HG02798 (cell line): ENCODE data around the gene ARMH3.

ENCODE experiments used
- ATAC-seq: cut with Tn5 transposase; IDR thresholded peaks from one replicate; pipeline ENCODE4 v1.9.1; 2021; ENCODE audit warnings: mild to moderate bottlenecking; ENCODE audit not compliant: unreplicated experiment, poor library complexity

Gene ARMH3, protein sequence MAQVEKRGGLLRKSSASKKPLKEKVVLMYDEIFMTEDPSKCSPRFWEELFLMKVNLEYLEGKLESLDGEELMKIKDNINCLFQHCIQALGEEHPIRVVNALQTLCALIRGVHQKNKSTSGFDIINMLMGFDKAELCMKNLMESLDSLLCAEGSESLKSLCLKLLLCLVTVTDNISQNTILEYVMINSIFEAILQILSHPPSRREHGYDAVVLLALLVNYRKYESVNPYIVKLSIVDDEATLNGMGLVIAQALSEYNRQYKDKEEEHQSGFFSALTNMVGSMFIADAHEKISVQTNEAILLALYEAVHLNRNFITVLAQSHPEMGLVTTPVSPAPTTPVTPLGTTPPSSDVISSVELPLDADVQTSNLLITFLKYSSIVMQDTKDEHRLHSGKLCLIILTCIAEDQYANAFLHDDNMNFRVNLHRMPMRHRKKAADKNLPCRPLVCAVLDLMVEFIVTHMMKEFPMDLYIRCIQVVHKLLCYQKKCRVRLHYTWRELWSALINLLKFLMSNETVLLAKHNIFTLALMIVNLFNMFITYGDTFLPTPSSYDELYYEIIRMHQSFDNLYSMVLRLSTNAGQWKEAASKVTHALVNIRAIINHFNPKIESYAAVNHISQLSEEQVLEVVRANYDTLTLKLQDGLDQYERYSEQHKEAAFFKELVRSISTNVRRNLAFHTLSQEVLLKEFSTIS

GRCh38 chr10:102055647-102056419 lies at the start of gene ARMH3:
Gene ARMH3, minus strand, starts transcription at chr10:102056173. Its CDS starts 16,059 bp downstream, at chr10:102040114.
- peak; percentile 95 for ATAC-seq

DNA sequence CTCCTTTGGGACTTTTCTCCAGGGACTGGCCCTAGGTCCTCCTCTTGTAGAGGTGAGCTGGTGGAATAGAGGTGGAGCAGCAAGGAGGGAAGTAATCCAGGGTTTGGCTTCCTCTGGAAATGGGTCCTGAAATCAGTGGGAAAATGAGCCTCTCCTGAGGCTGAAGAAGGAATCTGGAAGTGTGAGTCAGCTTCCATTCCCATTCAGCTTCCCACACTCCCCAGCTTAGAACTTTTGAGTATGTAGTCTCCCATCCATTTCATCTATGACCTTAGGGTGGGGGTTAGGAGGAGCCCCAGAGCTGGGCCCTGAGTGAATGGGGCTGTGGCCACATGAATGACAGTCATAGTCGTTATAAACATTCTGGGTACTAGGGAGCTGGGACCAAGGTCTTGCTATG lies 46.4 kb upstream of the ARMH3 start:
- no peak for ATAC-seq

- no peak for ATAC-seq
These were observed 45.2 kb upstream of the ARMH3 start for GRCh38 chr10:102101152-102101551.

DNA sequence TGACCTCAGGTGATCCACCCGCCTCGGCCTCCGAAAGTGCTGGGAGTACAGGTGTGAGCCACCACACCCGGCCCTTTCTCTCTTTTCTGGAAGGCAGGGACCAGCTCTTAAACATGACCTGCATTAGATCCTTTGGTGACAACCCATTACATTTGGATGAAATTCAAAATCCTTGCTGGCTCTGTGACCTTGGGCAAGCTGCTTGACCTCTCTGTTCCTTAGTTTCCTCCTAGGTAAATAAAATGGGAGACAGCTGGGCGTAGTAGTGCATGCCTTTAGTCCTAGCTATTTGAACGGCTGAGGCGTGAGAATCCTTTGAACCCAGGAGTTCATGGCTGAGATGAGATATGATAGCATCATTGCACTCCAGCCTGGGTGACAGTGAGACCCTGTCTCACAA lies 40.5 kb upstream of the ARMH3 start:
- ATAC-seq, result no peak

DNA sequence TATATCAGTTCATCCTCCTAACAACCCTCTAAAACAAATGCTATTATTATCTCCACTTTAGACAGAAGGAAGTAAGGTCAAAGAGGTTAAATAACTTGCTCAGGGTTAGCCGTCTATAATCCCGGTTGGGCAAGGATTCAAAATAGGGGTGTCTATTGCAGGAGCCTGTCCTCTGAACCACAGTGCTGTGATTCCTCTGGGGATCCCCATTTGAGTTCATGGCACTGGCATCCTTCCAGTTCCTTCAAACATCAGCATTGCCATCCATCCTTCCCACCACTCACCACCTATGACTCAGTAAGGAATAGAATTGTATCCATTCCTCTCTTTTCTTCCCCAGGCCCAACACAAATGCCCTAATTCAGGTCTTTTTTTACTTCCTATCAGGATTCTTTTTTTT lies 34.8 kb upstream of the ARMH3 start:
- no peak for ATAC-seq

- ATAC-seq, result no peak
These were observed 30.2 kb upstream of the ARMH3 start for GRCh38 chr10:102086196-102086595.

DNA sequence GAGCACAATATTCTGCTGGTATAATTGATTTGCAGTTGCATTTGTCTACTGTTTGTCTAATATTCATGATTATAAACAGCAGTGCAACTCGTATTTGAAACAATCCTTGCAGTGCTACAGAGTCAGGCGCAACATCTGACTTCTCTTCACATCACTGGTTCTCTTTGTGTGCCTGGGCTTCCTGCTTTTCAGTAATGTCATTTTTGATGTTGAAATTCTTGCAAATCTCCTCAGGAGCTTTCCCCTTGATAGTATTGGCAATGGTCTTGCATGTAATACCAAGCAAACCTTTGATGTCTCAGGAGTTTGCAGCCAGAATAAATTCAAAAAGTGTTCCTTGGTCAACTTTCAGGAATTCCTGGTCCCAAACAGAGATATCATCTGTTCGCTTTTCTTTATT lies 29.4 kb upstream of the ARMH3 start:
- no peak for ATAC-seq

- ATAC-seq, result no peak
These were observed 27.6 kb upstream of the ARMH3 start for GRCh38 chr10:102083541-102083940.

DNA sequence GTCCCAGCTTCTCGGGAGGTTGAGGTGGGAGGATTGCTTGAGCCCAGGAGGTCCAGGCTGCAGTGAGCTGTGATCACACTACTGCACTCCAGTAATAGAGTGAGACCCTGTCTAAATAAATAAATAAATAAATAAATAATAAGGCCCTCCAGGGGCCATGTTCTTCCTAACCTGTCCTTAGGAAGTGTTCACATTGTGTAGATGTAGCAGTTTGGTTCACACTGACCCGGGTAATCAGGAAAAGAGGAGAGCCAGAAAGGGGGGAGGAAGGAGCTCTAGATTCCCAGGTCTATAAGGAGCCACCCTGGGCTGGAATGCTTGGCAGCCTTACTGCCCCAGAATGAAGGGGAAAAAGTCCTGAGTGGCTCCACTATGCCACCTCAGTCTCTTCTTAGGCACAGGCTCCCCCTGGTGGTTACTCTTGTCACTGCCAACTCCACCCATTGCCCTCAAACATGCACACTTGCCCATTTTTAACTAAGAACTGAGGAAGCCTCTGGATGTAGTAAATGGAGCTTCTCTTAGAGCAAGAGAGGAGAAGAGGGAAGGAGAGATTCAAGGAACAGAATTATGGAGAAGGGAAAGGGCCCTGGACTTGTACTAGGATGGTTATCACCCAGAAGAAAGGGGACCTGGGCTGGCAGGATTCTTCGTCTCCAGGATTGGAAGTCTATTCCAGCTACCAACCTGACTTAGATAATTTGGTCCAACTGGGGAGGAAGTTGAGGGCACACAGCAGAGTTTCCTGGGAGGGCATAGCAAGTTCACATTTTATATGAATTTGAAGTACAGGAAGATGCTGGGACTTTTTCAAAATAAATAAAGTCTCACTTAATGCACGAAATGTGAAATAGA lies 16.9 kb upstream of the ARMH3 start:
- peak; percentile 70 for ATAC-seq

- ATAC-seq, result no peak
These were observed 13.1 kb upstream of the ARMH3 start for GRCh38 chr10:102069071-102069470.

DNA sequence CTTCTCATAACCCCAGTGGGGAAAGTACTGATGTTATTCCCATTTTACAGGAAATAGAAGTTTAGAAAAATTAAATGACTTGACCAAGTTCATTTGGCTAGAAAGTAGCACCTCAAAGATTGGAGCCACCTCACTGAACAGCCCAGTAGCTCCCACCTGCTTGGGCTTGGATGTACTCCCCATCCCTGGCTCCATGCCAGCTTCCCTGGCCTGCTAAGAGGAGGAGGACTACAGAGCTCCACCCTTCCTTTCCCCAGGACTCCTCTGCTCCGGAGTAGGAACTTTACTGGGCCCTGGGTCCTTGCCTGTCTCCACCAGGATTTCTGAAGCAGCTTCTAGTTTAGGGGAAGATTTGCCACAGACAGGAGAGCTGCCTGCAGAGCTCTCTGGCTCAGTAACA lies 12.2 kb upstream of the ARMH3 start:
- ATAC-seq, result no peak

- no peak for ATAC-seq
These were observed 11.3 kb upstream of the ARMH3 start for GRCh38 chr10:102067091-102067916.

DNA sequence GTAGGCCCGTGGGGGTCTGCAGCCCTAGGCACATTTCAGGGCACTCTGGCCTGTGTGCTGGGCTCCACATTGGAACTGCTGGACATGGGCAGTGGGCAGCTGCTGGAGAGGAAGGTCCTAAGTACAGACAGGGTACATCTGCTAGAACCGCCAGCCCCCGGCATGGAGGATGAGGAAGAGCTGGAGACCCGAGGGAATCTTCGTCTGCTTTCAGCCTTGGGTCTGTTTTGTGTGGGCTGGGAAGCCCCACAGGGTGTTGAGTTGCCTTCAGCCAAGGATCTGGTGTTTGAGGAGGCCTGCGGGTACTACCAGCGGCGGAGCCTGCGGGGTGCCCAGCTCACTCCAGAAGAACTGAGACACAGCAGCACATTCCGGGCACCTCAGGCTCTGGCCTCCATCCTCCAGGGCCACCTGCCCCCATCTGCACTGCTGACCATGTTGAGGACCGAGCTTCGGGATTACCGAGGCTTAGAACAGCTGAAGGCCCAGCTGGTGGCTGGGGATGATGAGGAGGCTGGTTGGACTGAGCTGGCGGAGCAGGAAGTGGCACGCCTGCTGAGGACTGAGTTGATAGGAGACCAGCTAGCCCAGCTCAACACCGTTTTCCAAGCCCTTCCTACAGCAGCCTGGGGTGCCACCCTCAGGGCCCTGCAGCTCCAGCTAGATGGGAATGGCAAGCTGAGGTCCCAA lies 10.6 kb upstream of the ARMH3 start:
- ATAC-seq, result no peak

DNA sequence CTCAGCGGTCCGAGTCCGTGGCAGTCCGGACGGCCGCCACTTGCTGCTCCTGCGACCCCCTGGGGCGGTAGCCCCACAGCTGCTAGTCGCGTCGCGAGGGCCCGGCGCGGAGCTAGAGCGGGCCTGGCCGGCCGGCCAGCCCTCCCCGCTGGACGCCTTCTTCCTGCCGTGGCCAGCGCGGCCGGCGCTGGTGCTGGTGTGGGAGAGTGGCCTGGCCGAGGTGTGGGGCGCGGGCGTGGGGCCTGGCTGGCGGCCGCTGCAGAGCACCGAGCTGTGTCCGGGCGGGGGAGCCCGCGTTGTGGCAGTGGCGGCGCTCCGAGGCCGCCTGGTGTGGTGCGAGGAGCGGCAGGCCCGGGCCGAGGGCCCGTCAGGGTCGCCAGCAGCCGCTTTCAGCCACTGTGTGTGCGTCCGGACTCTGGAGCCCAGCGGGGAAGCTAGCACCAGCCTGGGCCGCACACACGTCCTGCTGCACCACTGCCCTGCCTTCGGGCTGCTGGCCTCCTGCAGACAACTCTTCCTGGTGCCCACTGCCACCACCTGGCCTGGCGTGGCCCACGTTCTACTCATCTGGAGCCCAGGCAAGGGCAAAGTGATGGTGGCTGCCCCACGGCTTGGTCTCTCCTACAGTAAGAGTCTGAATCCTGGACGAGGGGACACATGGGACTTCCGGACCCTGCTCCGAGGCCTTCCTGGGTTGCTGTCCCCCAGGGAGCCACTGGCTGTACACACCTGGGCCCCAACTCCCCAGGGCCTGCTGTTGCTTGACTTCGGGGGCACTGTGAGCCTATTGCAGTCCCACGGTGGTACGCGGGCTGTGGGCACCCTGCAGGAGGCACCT lies 9.8 kb upstream of the ARMH3 start:
- ATAC-seq, result peak; percentile 20

- peak; percentile 96 for ATAC-seq
These were observed 9.0 kb upstream of the ARMH3 start, which contains the start of gene HPS6 for GRCh38 chr10:102064868-102065560. Gene HPS6, plus strand, starts transcription at chr10:102065349. Its CDS starts 126 bp downstream, at chr10:102065475.

DNA sequence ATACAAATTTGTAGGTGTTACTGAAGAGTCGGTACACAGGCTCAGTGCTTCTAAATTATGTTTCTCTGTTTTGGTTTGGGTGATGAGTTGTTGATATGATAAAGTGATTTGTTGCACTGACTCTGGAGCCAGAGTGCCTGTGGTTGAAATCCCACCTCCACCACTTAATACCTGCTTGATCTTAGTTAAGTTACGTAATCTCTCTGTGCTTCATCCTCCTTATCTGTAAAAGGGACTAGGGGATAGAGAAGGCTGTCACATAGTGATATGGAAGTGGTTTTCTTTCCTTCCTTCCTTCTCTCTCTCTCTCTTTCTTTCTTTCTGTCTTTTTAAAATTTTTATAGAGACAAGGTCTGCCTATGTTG lies 8.5 kb upstream of the ARMH3 start:
- ATAC-seq, result no peak

- no peak for ATAC-seq
These were observed 4.0 kb upstream of the ARMH3 start for GRCh38 chr10:102059987-102060386.
